Chondrocyte (in vitro differentiated cells): Measurements from ENCODE around the gene DRC1. TPM values are rescaled to one million over a fixed set of nuclear protein-coding genes. Genes with fewer than 3 reads are reported as not detected.
A peak's percentile ranks its signal among the peaks of the same experiment; 100 is the strongest.

Source experiments
- DNase-seq: peaks from one replicate; pipeline ENCODE4 v3.0.0; 2021; ENCODE audit warnings: mixed read lengths, low spot score
- H3K27ac Mint-ChIP-seq: one replicate; pipeline ENCODE4 v1.8.0; 2021; ENCODE audit warnings: mild to moderate bottlenecking, moderate library complexity, mixed read lengths; ENCODE audit not compliant: unreplicated experiment
- H3K27me3 Mint-ChIP-seq: 2 replicates; pipeline ENCODE4 v1.8.0; 2021; ENCODE audit warnings: low read depth, mixed read lengths
- H3K36me3 Mint-ChIP-seq: 2 replicates; pipeline ENCODE4 v1.8.0; 2021; ENCODE audit warnings: low read depth, mixed read lengths
- H3K4me1 Mint-ChIP-seq: 2 replicates; pipeline ENCODE4 v1.8.0; 2021; ENCODE audit warnings: low read depth, mild to moderate bottlenecking, mixed read lengths
- H3K4me3 Mint-ChIP-seq: one replicate; pipeline ENCODE4 v1.8.0; 2021; ENCODE audit warnings: mild to moderate bottlenecking, moderate library complexity, mixed read lengths; ENCODE audit not compliant: unreplicated experiment
- H3K9me3 Mint-ChIP-seq: 2 replicates; pipeline ENCODE4 v1.8.0; 2021; ENCODE audit warnings: low read depth, mixed read lengths
- total RNA-seq: library from RNA; stranded (reverse); gene quantifications from 3 replicates; pipeline ENCODE4 v1.2.1, GENCODE V29; 2021
- TF ChIP-seq, protein P1 (sequence below): fragments of 200-600 bp; sonication (generic); IDR thresholded peaks from 2 replicates; pipeline ENCODE4 v1.5.0; 2021; ENCODE audit warnings: antibody characterized with exemption, mild to moderate bottlenecking, moderate library complexity

DRC1 gene
- total RNA-seq, 1 donor from 2014 or later: 0.17 TPM

DNA sequence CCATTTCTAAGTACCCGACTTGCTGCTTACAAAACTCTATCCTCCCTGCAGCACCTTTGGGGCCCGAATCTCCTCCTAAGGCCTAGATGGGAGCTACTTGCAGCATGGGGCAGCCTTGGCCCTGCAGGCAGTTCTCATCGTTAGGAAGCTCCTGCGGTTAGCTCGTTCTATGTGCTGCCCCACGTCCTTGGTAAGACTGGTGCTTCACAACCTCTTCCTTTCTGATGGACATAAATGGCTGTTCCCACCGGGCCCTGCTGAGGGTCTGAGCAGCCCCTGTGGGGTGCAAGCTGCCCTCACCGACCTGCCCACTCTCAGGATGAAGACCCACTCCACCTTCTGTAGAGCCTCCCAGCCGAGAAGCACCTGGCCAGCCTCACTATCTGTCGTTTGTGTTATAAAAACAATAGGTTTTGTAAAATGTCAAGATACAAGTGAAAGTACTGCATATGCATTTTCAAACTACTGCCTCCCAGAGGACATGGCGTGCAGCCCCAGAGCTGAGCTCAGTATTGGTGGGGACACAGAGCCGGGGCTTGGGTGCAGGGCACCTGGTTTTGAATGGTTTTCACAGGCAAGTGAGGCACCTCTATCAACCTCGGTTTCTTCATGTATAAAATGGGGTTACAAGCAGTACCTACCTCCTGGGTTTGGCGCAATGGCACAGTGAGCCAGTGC is 56.8 kb downstream of the DRC1 start:
- TF ChIP-seq, protein P1, sequence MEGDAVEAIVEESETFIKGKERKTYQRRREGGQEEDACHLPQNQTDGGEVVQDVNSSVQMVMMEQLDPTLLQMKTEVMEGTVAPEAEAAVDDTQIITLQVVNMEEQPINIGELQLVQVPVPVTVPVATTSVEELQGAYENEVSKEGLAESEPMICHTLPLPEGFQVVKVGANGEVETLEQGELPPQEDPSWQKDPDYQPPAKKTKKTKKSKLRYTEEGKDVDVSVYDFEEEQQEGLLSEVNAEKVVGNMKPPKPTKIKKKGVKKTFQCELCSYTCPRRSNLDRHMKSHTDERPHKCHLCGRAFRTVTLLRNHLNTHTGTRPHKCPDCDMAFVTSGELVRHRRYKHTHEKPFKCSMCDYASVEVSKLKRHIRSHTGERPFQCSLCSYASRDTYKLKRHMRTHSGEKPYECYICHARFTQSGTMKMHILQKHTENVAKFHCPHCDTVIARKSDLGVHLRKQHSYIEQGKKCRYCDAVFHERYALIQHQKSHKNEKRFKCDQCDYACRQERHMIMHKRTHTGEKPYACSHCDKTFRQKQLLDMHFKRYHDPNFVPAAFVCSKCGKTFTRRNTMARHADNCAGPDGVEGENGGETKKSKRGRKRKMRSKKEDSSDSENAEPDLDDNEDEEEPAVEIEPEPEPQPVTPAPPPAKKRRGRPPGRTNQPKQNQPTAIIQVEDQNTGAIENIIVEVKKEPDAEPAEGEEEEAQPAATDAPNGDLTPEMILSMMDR: no peak
- H3K27me3 Mint-ChIP-seq: peaks cover 8% of the 10 kb centered on the region
- peaks cover 5% of the 10 kb centered on the region for H3K4me1 Mint-ChIP-seq
- peaks cover 3% of the 10 kb centered on the region for H3K36me3 Mint-ChIP-seq
- H3K9me3 Mint-ChIP-seq: no peaks in the 10 kb centered on the region
- no peak overlapping the region for H3K4me3 Mint-ChIP-seq
- DNase-seq: no peak
- no peak overlapping the region for H3K27ac Mint-ChIP-seq

DNA sequence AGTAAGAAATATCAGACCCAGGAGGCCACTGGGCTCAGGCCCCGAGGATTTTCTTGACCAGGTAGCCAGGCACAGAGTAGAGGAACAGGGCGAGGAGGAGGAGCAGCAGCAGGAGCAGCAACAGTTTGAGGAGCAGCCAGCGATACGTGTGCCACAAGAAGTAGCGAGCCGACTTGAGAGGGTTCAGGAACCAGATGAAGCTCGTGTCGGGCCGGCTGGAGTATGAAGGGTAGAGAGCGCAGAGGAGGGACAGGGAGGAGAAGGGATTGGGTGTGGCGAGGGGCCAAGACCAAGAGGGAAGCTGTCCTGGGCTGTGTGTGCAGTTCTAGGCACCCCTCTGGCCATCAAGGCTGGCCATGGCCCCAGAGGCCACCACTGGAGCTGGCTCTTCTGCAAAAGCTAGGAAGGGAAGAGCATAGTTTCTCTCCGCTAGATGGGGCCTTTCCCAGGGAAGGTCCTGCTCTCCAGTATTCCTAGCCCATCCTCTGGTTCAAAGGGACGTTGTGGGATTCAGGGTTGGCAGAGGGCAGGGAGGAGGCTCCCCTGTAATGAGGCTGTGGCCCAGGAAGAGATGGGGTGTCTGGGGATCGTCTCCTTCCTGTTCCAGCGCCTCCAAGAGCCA is 58.4 kb downstream of the DRC1 start:
- peaks cover 2% of the 10 kb centered on the region for H3K27me3 Mint-ChIP-seq
- H3K27ac Mint-ChIP-seq: no peak overlapping the region
- peaks cover 5% of the 10 kb centered on the region for H3K4me1 Mint-ChIP-seq
- H3K36me3 Mint-ChIP-seq: no peaks in the 10 kb centered on the region
- no peaks in the 10 kb centered on the region for H3K9me3 Mint-ChIP-seq
- no peak overlapping the region for H3K4me3 Mint-ChIP-seq
- TF ChIP-seq, protein P1: no peak
- DNase-seq: no peak

DNA sequence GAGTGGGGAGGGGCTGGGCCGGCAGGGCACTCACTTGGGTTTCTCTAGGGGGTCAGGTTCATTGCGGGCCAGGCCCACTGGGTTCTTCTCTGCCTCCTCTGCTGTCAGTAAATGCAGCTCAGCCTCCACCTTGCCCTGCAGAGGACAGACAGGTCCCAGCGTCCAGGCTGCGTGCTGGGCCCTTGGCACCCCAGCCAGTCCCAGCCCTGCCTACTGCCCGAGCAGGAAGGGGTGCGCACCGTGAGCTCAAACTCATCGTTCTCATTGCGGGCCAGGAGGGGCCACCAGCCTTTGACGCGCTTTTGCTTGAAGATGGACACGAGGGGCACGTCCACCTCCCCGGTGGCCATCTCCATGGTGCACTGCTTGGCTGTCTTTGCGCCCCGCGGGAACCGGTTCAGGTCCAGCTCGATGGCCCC is 58.9 kb downstream of the DRC1 start:
- DNase-seq: peak; percentile 77
- Mint-ChIP-seq H3K4me3 (no peak overlapping the region), H3K36me3 (no peaks in the 10 kb centered on the region), H3K27ac (no peak overlapping the region), H3K9me3 (no peaks in the 10 kb centered on the region), H3K4me1 (peaks cover 5% of the 10 kb centered on the region), H3K27me3 (peaks cover 2% of the 10 kb centered on the region)
- TF ChIP-seq, protein P1: no peak

DNA sequence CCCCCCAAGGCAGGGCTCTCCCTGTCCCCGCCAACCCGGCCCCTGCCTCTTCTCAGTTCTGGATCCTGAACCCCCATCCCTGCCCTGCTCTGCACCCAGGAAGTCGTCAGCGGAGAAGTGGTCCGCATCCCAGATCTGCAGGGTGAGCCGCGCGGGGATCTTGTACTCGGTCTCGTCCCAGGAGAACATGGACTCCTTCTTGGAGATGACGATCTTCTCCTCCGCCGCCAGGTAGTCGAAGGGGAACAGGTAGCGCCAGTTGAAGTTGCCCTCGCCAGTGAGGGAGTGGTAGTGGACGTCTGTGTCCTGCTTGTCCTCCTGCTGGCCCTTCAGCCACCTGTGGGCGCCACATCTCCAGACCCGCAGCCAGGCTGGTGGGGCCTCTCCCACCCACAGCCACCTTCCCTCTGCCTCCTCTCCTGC is 59.9 kb downstream of the DRC1 start:
- Mint-ChIP-seq H3K9me3 (no peaks in the 10 kb centered on the region), H3K36me3 (no peaks in the 10 kb centered on the region), H3K4me1 (peaks cover 5% of the 10 kb centered on the region), H3K27ac (no peak overlapping the region), H3K4me3 (no peak overlapping the region), H3K27me3 (peaks cover 2% of the 10 kb centered on the region)
- DNase-seq: peak; percentile 85
- TF ChIP-seq, protein P1: no peak

DNA sequence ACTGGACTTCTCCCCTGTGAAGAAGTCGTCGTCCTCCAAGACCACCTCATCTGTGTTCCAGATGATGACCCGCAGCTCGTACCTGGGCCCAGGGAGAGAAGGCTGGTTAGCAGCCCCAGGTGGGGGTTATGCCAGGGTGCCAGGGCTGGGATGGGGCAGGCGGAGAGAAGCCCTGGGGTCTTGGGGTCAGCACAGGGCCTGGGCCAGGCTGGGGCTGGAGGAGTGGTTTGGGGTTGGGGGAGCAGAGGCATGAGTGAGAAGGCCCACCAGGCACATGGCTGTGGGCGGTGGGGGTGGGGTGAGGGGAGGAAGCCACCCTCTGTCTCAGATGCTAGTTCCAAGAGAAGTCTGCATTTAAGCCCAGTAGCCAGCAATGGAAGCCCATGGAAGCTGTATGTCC is 60.4 kb downstream of the DRC1 start:
- H3K9me3 Mint-ChIP-seq: no peaks in the 10 kb centered on the region
- no peak overlapping the region for H3K4me3 Mint-ChIP-seq
- no peak overlapping the region for H3K27ac Mint-ChIP-seq
- TF ChIP-seq, protein P1: no peak
- H3K4me1 Mint-ChIP-seq: peaks cover 5% of the 10 kb centered on the region
- peaks cover 2% of the 10 kb centered on the region for H3K27me3 Mint-ChIP-seq
- DNase-seq: peak; percentile 77
- no peaks in the 10 kb centered on the region for H3K36me3 Mint-ChIP-seq
